Measurements from ENCODE around the gene PPP2R3A. TPM values are rescaled to one million over a fixed set of nuclear protein-coding genes. Genes with fewer than 3 reads are reported as not detected.

The PPP2R3A gene
- total and polyA plus RNA-seq, 2 of the 4 experiments (the other 2 are of a cell fraction): 11.3 to 37.3 TPM

DNA sequence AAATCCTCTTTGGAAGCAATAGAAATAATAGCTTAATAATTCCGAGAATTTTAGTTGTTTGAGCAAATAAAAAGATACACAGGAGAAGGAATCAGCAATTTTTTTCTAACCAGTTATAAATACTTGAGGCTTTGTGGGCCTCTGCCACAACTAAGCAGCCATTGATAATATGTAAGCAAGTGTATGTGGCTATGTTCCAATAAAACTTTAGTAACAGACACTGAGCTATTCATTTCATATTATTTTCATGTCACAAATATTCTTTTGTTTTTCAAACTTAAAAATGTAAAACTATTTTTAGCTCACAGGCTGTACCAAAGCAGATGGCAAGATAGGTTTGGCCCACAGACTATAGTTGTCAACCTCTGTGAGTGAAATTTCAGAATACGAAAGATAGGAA, 145.0 kb downstream of the PPP2R3A start:
- H3K4me2 ChIP-seq (ENCODE audit: low read depth, low read length): no peak overlapping the region
- BruUV-seq (replicated peaks): no TSS peak
- POLR2A ChIA-PET (ENCODE audit: unreplicated experiment): no interaction called here
- H3K14ac ChIP-seq (replicated peaks; ENCODE audit: low read depth, low read length): no peak overlapping the region
- no peak overlapping the region for H2AK9ac ChIP-seq (replicated peaks; ENCODE audit: low read depth, low read length, poor library complexity)
- H3K9ac ChIP-seq (ENCODE audit: low read depth, low read length): no peak overlapping the region
- peaks cover 3 to 4% of the 10 kb centered on the region in 2 experiments; a peak in 3 of 4 replicates for H3K79me1 ChIP-seq (ENCODE audit: low read depth in 1 of 2, low read length in 2 of 2)
- H3K18ac ChIP-seq (ENCODE audit: low read depth, low read length): no peak overlapping the region
- H2BK120ac ChIP-seq (ENCODE audit: low read depth, low read length): no peak overlapping the region
- no peaks in the 10 kb centered on the region for H3K9me1 ChIP-seq (ENCODE audit: insufficient read depth, low read length)
- WGBS, 2 experiments (ENCODE audit: extremely low coverage in 2 of 2, insufficient read length in 1 of 2): no CpG with 5 or more reads among the region's 2 CpGs
- no peak overlapping the region for H3K4me3 ChIP-seq (ENCODE audit: insufficient read depth, low read depth, low read length)
- peaks cover 6% of the 10 kb centered on the region for H3K36me3 ChIP-seq (ENCODE audit: control insufficient read depth, insufficient read depth, low read length)
- H4K8ac ChIP-seq (ENCODE audit: low read depth in 2 of 2, low read length in 2 of 2): no peak overlapping the region
- no peak overlapping the region for H2AK5ac ChIP-seq (ENCODE audit: low read depth, low read length)
- H3K4ac ChIP-seq (ENCODE audit: low read depth, low read length): no peak overlapping the region
- H2AFZ ChIP-seq (replicated peaks; ENCODE audit: low read length, poor library complexity): no peak overlapping the region
- ATAC-seq (ENCODE audit: low read depth): no peak
- no peak overlapping the region for H3K56ac ChIP-seq (ENCODE audit: extremely low read depth, insufficient read depth, low read length)
- no peak overlapping the region for H2BK5ac ChIP-seq (ENCODE audit: low read depth, low read length, poor library complexity, severe bottlenecking)
- no peak overlapping the region for H4K5ac ChIP-seq (ENCODE audit: low read depth, low read length)
- CTCF ChIA-PET: interaction anchor here (0.7 kb wide), 1 partner anchor 233 kb away, joined by 4 read pairs; no protein-coding TSS in a partner anchor
- TF ChIP-seq CEBPB (IDR thresholded peaks at IDR 0.05; ENCODE audit: low read depth, low read length) (no peak), FOS (IDR thresholded peaks at IDR 0.05; ENCODE audit: low read depth, low read length) (no peak), NFE2L2 (IDR thresholded peaks at IDR 0.05; ENCODE audit: low read depth, low read length) (no peak), MAFK (IDR thresholded peaks at IDR 0.05; ENCODE audit: low read depth, low read length) (no peak), CHD1 (IDR thresholded peaks at IDR 0.05; ENCODE audit: low read depth, low read length) (no peak), POLR2A (IDR thresholded peaks at IDR 0.05; ENCODE audit: low read depth, low read length) (no peak)
- TF ChIP-seq, protein P1, sequence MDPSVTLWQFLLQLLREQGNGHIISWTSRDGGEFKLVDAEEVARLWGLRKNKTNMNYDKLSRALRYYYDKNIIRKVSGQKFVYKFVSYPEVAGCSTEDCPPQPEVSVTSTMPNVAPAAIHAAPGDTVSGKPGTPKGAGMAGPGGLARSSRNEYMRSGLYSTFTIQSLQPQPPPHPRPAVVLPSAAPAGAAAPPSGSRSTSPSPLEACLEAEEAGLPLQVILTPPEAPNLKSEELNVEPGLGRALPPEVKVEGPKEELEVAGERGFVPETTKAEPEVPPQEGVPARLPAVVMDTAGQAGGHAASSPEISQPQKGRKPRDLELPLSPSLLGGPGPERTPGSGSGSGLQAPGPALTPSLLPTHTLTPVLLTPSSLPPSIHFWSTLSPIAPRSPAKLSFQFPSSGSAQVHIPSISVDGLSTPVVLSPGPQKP (IDR thresholded peaks at IDR 0.05; ENCODE audit: borderline replicate concordance, low read depth, low read length): no peak
- TF ChIP-seq, protein P2, sequence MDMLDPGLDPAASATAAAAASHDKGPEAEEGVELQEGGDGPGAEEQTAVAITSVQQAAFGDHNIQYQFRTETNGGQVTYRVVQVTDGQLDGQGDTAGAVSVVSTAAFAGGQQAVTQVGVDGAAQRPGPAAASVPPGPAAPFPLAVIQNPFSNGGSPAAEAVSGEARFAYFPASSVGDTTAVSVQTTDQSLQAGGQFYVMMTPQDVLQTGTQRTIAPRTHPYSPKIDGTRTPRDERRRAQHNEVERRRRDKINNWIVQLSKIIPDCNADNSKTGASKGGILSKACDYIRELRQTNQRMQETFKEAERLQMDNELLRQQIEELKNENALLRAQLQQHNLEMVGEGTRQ (IDR thresholded peaks at IDR 0.05; ENCODE audit: low read depth, low read length): no peak
- H2BK20ac ChIP-seq (ENCODE audit: low read depth, low read length): no peak overlapping the region
- peaks cover 3% of the 10 kb centered on the region; the same call in 1 of the 2 replicates for H3K9me3 ChIP-seq (ENCODE audit: control insufficient read depth, insufficient read depth, low read length)
- no peak overlapping the region for H3K27ac ChIP-seq (ENCODE audit: insufficient read depth, low read length)
- no peaks in the 10 kb centered on the region for H3K4me1 ChIP-seq (ENCODE audit: control insufficient read depth, insufficient read depth, low read length)
- dilution Hi-C loops (cut with HindIII; ENCODE audit: low sequenced_read_pairs, unreplicated experiment) (no loop called here), in situ Hi-C loops (cut with MboI; ENCODE audit: low sequenced_read_pairs) (no loop called here), intact Hi-C loops (cut with micrococcal nuclease) (no loop called here)
- DNase-seq: no peak
- no peaks in the 10 kb centered on the region for H4K20me1 ChIP-seq (ENCODE audit: insufficient read depth, low read length)
- H3K27me3 ChIP-seq (ENCODE audit: control insufficient read depth, insufficient read depth, low read length): no peaks in the 10 kb centered on the region
- no peak overlapping the region for H4K91ac ChIP-seq (ENCODE audit: insufficient read depth, low read depth, low read length)
- H2BK15ac ChIP-seq (ENCODE audit: low read depth, low read length): no peak overlapping the region
- no peak overlapping the region for H3K23ac ChIP-seq (ENCODE audit: low read depth, low read length)
